Activated CD4-positive, alpha-beta T cell treated with anti-CD3 and anti-CD28 coated beads for 48 hours (primary cell): ENCODE data around the gene CTNS.

Experiments used
- DNase-seq: peaks from one replicate; pipeline ENCODE4 v3.0.0-alpha.2; 2020

Gene CTNS

GRCh38 chr17:3659541-3660111 lies 23.1 kb downstream of the CTNS start:
- DNase-seq: no peak

GRCh38 chr17:3660311-3660891 lies 23.8 kb downstream of the CTNS start:
- DNase-seq: no peak

- DNase-seq: no peak
Observed at GRCh38 chr17:3663102-3664011, 26.8 kb downstream of the CTNS start.

GRCh38 chr17:3665834-3666233 lies 29.3 kb downstream of the CTNS start:
- DNase-seq: no peak

GRCh38 chr17:3666516-3666915 lies 30.0 kb downstream of the CTNS start:
- no peak for DNase-seq

- DNase-seq: peak; percentile 15
Observed at GRCh38 chr17:3667366-3668278, 31.1 kb downstream of the CTNS start.

- DNase-seq: peak; percentile 99
Observed at GRCh38 chr17:3668279-3669084, 31.9 kb downstream of the CTNS start, which contains the start of the genes EMC6 and TAX1BP3. EMC6 (plus strand) TSS chr17:3668812; CDS start chr17:3669147, 335 bp downstream. TAX1BP3 (minus strand) TSS chr17:3668578; CDS start chr17:3668526, 52 bp downstream.

- no peak for DNase-seq
Observed at GRCh38 chr17:3669085-3669347, 32.5 kb downstream of the CTNS start.

- no peak for DNase-seq
Observed at GRCh38 chr17:3669548-3669947, 33.0 kb downstream of the CTNS start.

- DNase-seq: no peak
Observed at GRCh38 chr17:3672571-3672970, 36.0 kb downstream of the CTNS start.

GRCh38 chr17:3675886-3676285 lies 39.3 kb downstream of the CTNS start:
- no peak for DNase-seq

GRCh38 chr17:3678095-3678820 lies 41.7 kb downstream of the CTNS start:
- no peak for DNase-seq

GRCh38 chr17:3678821-3679530 lies 42.4 kb downstream of the CTNS start:
- DNase-seq: no peak

GRCh38 chr17:3679531-3680126 lies 43.1 kb downstream of the CTNS start:
- no peak for DNase-seq

- no peak for DNase-seq
Observed at GRCh38 chr17:3681057-3681456, 44.5 kb downstream of the CTNS start.

GRCh38 chr17:3681565-3681964 lies 45.0 kb downstream of the CTNS start:
- no peak for DNase-seq

- DNase-seq: no peak
Observed at GRCh38 chr17:3682033-3682432, 45.5 kb downstream of the CTNS start.

GRCh38 chr17:3683054-3683511 lies 46.5 kb downstream of the CTNS start:
- DNase-seq: peak; percentile 71

GRCh38 chr17:3685174-3685573 lies 48.6 kb downstream of the CTNS start:
- no peak for DNase-seq

- DNase-seq: no peak
Observed at GRCh38 chr17:3688027-3688553, 51.5 kb downstream of the CTNS start.
